ENCODE results near the gene TMEM253. TPM values are rescaled to one million over a fixed set of nuclear protein-coding genes. Genes with fewer than 3 reads are reported as not detected.

TMEM253 gene
- total and polyA plus RNA-seq, 5 experiments from 2014 or later: not detected

- POLR2A ChIA-PET: interaction anchor here (1.2 to 4.0 kb wide), 4 partner anchors 10 to 20 kb away, joined by 4 to 34 read pairs (median 10); partner anchors contain the start of gene ARHGEF40
- H3K4me1 Mint-ChIP-seq: peaks cover 14 to 37% (median 26%) of the 10 kb centered on the region in 4 donors
- peak; percentile 53 to 96 (median 82) for DNase-seq
- H3K4me3 Mint-ChIP-seq: peak overlapping the region in 7 of 10 donors; percentile 8 to 80 (median 52)
- H3K36me3 Mint-ChIP-seq: no peaks in the 10 kb centered on the region
- peaks cover 0 to 3% (median 0%) of the 10 kb centered on the region in 5 donors for H3K27me3 Mint-ChIP-seq
- ATAC-seq: peak; percentile 84 to 87
- no peaks in the 10 kb centered on the region for H3K9me3 Mint-ChIP-seq
- peak overlapping the region; percentile 78 to 100 (median 97) for H3K27ac Mint-ChIP-seq
Measured at GRCh38 chr14:21087294-21088091, 13.4 kb upstream of the TMEM253 start.

GRCh38 chr14:21088687-21089086, 12.2 kb upstream of the TMEM253 start:
- ATAC-seq (no peak), DNase-seq (no peak)
- H3K4me3 Mint-ChIP-seq: peak overlapping the region in 3 of 10 donors; percentile 4 to 60 (median 11)
- H3K27me3 Mint-ChIP-seq: peaks cover 0 to 2% (median 0%) of the 10 kb centered on the region in 5 donors
- peak overlapping the region; percentile 78 to 100 (median 97) for H3K27ac Mint-ChIP-seq
- peaks cover 22 to 43% (median 31%) of the 10 kb centered on the region in 4 donors for H3K4me1 Mint-ChIP-seq
- H3K36me3 Mint-ChIP-seq: no peaks in the 10 kb centered on the region
- no peaks in the 10 kb centered on the region for H3K9me3 Mint-ChIP-seq
- POLR2A ChIA-PET: interaction anchor here (3.0 to 4.0 kb wide), 2 partner anchors 15 to 18 kb away, joined by 16 to 34 read pairs; partner anchors contain the start of gene ARHGEF40

GRCh38 chr14:21089271-21089670, 11.6 kb upstream of the TMEM253 start:
- POLR2A ChIA-PET: interaction anchor here (3.0 to 4.0 kb wide), 2 partner anchors 15 to 19 kb away, joined by 16 to 34 read pairs; partner anchors contain the start of gene ARHGEF40
- Mint-ChIP-seq H3K27ac (peak overlapping the region; percentile 78 to 100 (median 97)), H3K4me3 (no peak overlapping the region)

GRCh38 chr14:21089877-21090193, 11.0 kb upstream of the TMEM253 start:
- H3K36me3 Mint-ChIP-seq: no peaks in the 10 kb centered on the region
- no peak for ATAC-seq
- H3K4me3 Mint-ChIP-seq: no peak overlapping the region
- DNase-seq: no peak
- H3K27ac Mint-ChIP-seq: peak overlapping the region in 8 of 10 donors; percentile 68 to 100 (median 98)
- peaks cover 0 to 2% (median 0%) of the 10 kb centered on the region in 5 donors for H3K27me3 Mint-ChIP-seq
- peaks cover 22 to 43% (median 31%) of the 10 kb centered on the region in 4 donors for H3K4me1 Mint-ChIP-seq
- POLR2A ChIA-PET: interaction anchor here (0.6 kb wide), 1 partner anchor 49 kb away, joined by 3 read pairs; no protein-coding TSS in a partner anchor
- H3K9me3 Mint-ChIP-seq: no peaks in the 10 kb centered on the region

More at GRCh38 chr14:21089271-21089670, 11.6 kb upstream of the TMEM253 start:
- DNase-seq (no peak), ATAC-seq (no peak)
- peaks cover 0 to 2% (median 0%) of the 10 kb centered on the region in 5 donors for H3K27me3 Mint-ChIP-seq
- peaks cover 22 to 43% (median 31%) of the 10 kb centered on the region in 4 donors for H3K4me1 Mint-ChIP-seq
- no peaks in the 10 kb centered on the region for H3K36me3 Mint-ChIP-seq
- no peaks in the 10 kb centered on the region for H3K9me3 Mint-ChIP-seq

- ATAC-seq: no peak
- POLR2A ChIA-PET: interaction anchor here (0.6 kb wide), 1 partner anchor 49 kb away, joined by 3 read pairs; no protein-coding TSS in a partner anchor
- no peak overlapping the region for H3K4me3 Mint-ChIP-seq
- H3K27me3 Mint-ChIP-seq: peaks cover 0 to 2% (median 0%) of the 10 kb centered on the region in 5 donors
- peaks cover 22 to 43% (median 31%) of the 10 kb centered on the region in 4 donors for H3K4me1 Mint-ChIP-seq
- no peaks in the 10 kb centered on the region for H3K36me3 Mint-ChIP-seq
- H3K27ac Mint-ChIP-seq: peak overlapping the region in 8 of 10 donors; percentile 68 to 100 (median 86)
- peak in 3 of 10 donors; percentile 21 to 32 (median 25) for DNase-seq
- no peaks in the 10 kb centered on the region for H3K9me3 Mint-ChIP-seq
Measured at GRCh38 chr14:21090194-21090939, 10.5 kb upstream of the TMEM253 start.

GRCh38 chr14:21090940-21091663, 9.8 kb upstream of the TMEM253 start:
- Mint-ChIP-seq H3K36me3 (no peaks in the 10 kb centered on the region), H3K4me1 (peaks cover 23 to 43% (median 29%) of the 10 kb centered on the region in 4 donors), H3K27ac (peak overlapping the region in 7 of 10 donors; percentile 49 to 91 (median 68)), H3K4me3 (no peak overlapping the region), H3K27me3 (peaks cover 0 to 2% (median 0%) of the 10 kb centered on the region in 5 donors), H3K9me3 (no peaks in the 10 kb centered on the region)
- POLR2A ChIA-PET: interaction anchor here (1.7 to 5.2 kb wide), 3 partner anchors 13 to 76 kb away, joined by 6 to 66 read pairs (median 15); partner anchors contain the start of gene ARHGEF40
- DNase-seq (no peak), ATAC-seq (no peak)

GRCh38 chr14:21091821-21092272, 9.0 kb upstream of the TMEM253 start:
- peaks cover 21 to 40% (median 26%) of the 10 kb centered on the region in 4 donors for H3K4me1 Mint-ChIP-seq
- POLR2A ChIA-PET: interaction anchor here (0.7 to 5.2 kb wide), 5 partner anchors 9 to 77 kb away, joined by 3 to 66 read pairs (median 11); partner anchors contain the start of genes ARHGEF40 and TMEM253
- no peaks in the 10 kb centered on the region for H3K9me3 Mint-ChIP-seq
- no peaks in the 10 kb centered on the region for H3K36me3 Mint-ChIP-seq
- H3K27me3 Mint-ChIP-seq: peaks cover 0 to 2% (median 0%) of the 10 kb centered on the region in 5 donors
- DNase-seq: no peak
- H3K4me3 Mint-ChIP-seq: no peak overlapping the region
- H3K27ac Mint-ChIP-seq: peak overlapping the region in 5 of 10 donors; percentile 49 to 91 (median 89)
- no peak for ATAC-seq

- POLR2A ChIA-PET: interaction anchor here (0.7 to 5.2 kb wide), 5 partner anchors 9 to 78 kb away, joined by 3 to 66 read pairs (median 11); partner anchors contain the start of genes ARHGEF40 and TMEM253
- Mint-ChIP-seq H3K4me3 (peak overlapping the region in 1 of 10 donors; percentile 14), H3K4me1 (peaks cover 25 to 40% (median 28%) of the 10 kb centered on the region in 4 donors), H3K27me3 (peaks cover 0 to 2% (median 0%) of the 10 kb centered on the region in 5 donors), H3K27ac (peak overlapping the region in 9 of 10 donors; percentile 25 to 92 (median 89)), H3K9me3 (no peaks in the 10 kb centered on the region), H3K36me3 (no peaks in the 10 kb centered on the region)
- peak; percentile 81 to 96 (median 92) for DNase-seq
- peak; percentile 61 to 69 for ATAC-seq
Measured at GRCh38 chr14:21092273-21093011, 8.4 kb upstream of the TMEM253 start.

- Mint-ChIP-seq H3K27ac (peak overlapping the region in 5 of 10 donors; percentile 35 to 90 (median 78)), H3K4me3 (peak overlapping the region in 1 of 10 donors; percentile 14)
- POLR2A ChIA-PET: interaction anchor here (1.7 to 5.2 kb wide), 4 partner anchors 8 to 78 kb away, joined by 6 to 66 read pairs (median 13); partner anchors contain the start of genes ARHGEF40 and TMEM253
Measured at GRCh38 chr14:21093018-21093417, 7.8 kb upstream of the TMEM253 start.

GRCh38 chr14:21093769-21094681, 6.8 kb upstream of the TMEM253 start:
- Mint-ChIP-seq H3K4me1 (peaks cover 20 to 33% (median 23%) of the 10 kb centered on the region in 4 donors), H3K4me3 (no peak overlapping the region), H3K27ac (peak overlapping the region in 4 of 10 donors; percentile 8 to 33 (median 20)), H3K36me3 (no peaks in the 10 kb centered on the region), H3K27me3 (no peaks in the 10 kb centered on the region), H3K9me3 (no peaks in the 10 kb centered on the region)
- POLR2A ChIA-PET: interaction anchor here (2.3 to 5.2 kb wide), 3 partner anchors 7 to 79 kb away, joined by 11 to 66 read pairs (median 15); partner anchors contain the start of gene TMEM253
- DNase-seq (no peak), ATAC-seq (no peak)

More at GRCh38 chr14:21093018-21093417, 7.8 kb upstream of the TMEM253 start:
- Mint-ChIP-seq H3K27me3 (no peaks in the 10 kb centered on the region), H3K9me3 (no peaks in the 10 kb centered on the region), H3K36me3 (no peaks in the 10 kb centered on the region), H3K4me1 (peaks cover 21 to 36% (median 22%) of the 10 kb centered on the region in 4 donors)
- DNase-seq (no peak), ATAC-seq (no peak)
